NCI-H2196 (cell line): ENCODE results near the gene TRPV2.
A peak's percentile ranks its signal among the peaks of the same experiment; 100 is the strongest.

Experiments used
- DNase-seq: peaks from one replicate; lab custom pipeline; 2025; ENCODE audit not compliant: unreplicated experiment; lab: John Stamatoyannopoulos, UW

TRPV2 gene

DNA sequence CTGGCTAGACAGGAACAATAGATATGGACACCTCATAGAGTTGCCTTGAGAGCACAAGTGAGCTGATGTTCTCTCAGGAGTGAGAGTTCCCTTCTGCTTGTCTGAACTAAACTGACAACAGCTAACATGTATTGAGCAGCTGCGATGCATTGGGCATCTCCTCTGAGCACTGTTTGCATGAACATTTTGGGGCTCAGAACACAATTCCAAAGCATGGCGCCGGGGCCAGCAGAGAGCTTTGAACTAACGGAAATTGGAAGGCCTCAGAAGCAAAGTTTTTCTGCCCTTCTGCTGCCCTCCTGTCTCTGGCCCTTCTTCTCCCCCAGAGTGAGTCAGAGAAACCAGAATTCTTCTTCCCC lies 38.1 kb downstream of the TRPV2 start:
- DNase-seq: no peak

DNA sequence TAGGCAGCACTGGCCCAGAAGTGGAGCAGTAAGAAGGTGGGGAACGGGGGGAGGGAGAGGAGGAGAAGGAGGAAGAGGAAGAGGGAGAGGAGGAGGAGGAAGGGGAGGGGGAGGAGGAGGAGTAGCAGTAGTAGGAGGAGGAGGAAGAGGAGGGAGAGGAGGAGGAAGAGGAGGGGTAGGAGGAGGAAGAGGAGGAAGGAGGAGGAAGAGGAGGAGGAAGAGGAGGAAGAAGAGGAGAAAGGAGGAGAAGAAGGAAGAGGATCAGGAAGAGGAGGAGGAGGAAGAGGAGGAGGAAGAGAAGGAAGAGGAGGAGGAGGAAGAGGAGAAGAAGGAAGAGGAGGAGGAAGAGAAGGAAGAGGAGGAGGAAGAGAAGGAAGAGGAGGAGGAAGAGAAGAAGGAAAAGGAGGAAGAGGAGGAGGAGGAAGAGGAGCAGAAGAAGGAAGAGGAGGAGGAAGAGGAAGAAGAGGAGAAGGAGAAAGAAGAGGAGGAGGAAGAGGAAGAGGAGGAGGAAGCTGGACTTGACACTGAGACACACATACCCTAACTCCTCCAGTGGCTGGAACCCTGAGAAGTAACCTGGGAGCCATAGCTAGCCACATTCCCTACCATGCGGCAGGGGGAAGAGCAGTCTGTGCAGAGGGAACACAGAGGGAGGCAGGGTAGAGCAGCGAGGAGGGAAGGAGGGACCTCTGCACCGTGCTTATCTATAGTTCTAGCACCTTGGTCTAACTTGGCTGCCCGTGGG lies 40.8 kb downstream of the TRPV2 start:
- DNase-seq: no peak

DNA sequence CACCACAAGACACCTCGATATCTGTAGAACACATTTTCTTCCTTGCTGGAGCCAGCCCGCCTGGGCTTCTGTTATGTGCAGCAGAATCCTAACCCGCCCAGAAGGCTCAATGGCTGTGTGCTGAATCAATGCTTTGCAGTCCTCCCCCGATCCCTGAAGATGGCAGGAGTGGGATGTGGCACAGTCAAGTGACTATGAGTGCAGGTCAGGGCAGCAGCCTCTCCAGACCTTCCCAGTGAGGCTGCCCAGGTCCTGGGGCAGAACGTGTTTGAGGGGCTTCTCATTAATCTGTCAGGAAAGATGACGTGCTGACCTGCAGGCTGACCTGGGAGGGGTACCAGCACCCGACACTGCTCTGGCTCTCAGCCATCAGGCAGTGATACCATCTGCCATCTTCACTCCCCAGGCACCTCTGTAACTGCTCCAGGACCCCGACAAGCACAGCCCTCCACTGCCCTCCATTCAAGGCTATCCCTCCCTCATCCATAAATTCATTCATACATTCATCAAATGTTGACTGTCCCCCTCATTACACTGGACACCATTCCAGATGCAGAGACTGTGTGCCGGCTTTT lies 41.5 kb downstream of the TRPV2 start:
- DNase-seq: no peak

DNA sequence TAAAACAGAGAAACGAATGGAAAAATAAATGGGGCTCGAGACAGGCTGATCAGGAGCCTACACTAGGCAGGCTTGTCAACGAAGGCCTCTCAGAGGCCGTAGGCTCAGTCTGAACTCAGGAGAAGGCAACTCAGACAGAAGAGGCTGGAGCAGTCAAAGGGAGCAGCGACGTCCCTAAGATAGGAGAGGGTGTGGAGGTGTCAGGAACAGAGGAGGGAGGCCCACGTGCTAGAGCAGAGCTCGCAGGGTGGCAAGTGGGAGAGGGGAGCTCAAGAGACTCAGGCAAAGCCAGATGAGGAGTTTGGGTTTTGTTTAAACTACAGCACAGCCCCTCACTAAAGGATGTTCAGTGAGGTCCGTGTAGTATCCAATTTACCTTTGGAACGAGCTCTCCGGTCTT lies 43.9 kb downstream of the TRPV2 start:
- DNase-seq: no peak

DNA sequence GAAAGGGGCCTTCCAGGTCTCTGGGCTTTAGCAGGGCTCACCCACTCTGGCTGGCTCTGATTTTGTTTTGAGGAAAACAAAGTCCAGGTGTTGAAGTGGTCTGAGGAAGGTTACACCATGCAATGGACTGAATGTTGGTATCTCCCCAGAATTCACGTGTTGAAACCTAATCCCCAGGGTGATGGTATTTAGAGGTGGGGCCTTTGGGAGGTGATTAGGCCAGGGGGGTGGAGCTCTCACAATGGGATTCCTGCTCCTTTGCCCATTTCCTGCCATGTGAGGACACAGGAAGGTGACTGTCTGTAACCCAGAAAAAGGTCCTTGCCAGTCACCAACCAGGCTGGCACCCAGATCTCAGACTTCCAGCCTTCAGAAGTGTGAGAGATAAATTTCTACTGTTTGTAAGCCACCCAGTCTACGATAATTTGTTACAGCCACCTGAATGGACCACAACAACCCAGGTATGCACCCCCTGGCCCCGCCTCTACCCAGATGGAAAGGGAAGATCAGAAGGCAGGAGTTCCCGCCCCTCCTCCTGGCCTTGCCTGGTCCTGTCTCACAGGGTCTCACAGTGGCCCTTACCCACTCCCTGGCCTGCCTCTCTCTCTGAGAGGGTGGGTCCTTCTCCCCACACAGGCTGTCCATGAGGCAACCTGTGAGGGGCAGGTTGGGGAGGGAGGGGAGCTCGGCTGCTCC lies 44.6 kb downstream of the TRPV2 start:
- no peak for DNase-seq

DNA sequence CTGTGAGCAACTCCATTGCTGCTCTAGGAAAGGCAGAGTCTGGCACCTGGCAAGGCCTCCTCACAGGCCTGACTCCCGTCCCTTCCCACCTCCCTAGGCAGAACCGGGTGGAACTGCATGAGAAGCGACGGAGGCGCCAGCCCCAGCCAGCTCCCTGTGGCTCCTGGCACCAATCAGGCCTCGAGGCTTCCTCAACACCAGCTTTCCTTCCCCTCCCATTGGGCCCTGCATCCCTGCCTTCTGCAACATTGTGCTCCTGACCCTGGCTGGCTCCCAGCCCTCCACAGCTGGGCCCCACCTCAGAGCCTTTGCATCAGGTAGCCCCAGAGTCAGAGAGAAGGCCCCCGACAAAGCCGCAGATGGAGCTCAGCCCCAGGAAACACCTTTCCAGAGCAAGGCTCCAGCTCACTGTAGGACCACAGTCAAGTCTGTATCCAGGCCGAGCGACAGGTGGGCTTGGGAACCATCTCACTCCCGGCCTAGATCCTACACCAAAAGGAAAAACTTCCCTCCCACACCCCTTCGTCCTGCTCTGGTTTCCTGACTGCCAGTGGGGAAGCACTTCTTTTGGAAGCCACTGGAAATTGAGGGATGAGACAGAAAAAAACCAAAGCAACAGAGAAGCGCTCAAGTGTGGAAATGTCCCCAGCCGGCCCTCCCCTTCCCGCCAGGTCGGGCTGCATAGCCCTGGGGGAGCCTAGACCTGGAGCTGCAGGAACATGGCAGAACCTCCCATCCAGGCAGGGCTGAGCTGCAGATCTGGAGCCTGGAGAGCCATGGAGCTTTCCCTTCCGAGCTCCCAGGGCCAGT lies 45.6 kb downstream of the TRPV2 start:
- DNase-seq: no peak

DNA sequence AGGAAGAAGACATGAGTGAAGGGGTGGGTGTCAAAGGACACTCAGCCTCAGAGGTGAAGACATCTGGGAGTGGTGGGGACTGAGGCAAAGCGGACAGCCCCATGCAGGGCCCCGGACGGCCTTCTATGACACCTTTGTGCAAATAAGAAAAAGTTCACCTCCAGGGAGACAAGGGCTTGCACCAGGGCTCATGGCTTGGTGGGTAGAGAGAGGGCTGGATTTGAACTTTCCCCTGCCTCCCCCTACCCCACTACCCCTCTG lies 46.2 kb downstream of the TRPV2 start:
- DNase-seq: no peak

DNA sequence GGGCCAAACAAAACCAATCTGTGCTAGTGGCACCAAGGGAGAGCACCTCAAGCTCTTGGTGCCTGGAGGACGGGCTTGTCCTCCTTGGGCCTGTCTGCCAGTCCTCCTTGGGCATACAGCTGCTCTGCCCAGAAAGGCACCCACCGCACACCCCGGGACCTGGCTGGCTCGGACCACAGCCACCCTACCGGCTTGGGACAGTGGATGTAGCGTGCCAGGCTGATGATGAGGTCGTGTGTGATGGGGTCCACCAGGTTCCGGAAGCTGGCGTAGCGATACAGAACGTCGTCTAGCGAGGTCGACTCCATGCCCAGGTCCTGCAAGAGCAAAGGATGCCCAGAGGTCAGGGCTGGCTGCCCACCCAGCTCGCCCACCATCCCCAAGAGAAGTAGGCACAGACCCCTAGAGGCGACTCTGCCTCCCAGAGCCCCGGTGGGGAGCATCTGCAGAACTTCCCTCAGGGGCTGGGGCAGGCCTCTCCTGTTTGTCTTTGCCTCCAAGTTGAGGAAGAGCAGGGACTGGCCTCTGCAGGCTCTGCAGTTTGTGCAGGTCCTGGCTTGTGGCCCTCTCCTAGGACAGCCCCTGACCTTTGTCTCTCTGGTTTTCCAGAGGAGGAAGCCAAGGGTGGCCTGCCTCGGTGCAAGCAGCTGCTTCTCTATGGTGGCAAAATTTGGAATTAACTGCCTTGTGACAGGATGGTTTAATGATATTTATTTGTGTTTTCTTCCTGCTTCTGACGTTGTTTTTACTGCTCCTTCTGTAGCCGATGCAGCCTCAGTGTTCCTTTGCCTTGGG lies 46.9 kb downstream of the TRPV2 start:
- no peak for DNase-seq

DNA sequence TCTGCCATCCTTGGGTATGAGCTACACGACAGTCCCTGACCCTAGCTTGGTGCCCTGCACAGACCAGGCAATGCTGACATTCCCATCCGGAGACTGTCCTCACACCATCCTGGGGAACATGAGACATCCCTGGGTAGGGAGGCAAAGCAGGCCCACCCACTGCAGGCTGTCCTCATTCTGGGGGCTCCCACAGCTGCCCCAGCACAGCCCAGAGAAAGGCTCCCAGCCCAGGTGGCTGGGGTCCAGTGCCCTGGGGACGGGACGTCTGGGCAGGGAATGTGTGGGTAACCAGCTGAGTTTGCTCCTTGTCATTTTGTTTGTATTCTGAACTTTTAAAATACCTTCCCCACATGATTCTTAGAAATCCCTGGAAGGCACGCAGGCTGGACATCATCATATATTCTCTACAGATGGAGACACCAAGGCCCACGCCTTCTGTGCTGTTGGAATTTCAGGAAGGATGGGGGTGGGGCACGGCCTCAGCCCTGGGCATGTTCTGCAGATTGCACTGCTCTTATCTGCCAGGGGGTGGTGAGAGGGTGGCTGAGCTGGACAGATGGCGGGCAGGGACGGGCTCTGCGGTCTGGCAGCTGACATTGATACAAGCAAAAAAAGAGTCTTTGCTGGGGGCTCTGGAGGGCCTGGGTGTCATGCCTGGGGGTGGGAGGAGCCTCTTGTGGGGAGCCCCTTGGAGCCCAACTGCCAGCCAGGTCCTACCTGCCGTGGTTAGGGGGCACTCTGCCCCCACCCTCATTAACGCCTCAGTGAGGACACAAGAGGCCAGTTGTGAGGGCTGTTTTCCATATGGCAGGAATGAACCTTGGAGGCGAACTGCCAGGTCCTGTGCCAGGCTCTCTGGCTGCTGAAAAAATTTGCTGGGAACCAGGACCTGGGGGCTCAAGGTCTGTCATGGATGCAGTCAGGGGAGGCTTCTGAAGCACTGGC lies 48.3 kb downstream of the TRPV2 start:
- peak; percentile 49 for DNase-seq

DNA sequence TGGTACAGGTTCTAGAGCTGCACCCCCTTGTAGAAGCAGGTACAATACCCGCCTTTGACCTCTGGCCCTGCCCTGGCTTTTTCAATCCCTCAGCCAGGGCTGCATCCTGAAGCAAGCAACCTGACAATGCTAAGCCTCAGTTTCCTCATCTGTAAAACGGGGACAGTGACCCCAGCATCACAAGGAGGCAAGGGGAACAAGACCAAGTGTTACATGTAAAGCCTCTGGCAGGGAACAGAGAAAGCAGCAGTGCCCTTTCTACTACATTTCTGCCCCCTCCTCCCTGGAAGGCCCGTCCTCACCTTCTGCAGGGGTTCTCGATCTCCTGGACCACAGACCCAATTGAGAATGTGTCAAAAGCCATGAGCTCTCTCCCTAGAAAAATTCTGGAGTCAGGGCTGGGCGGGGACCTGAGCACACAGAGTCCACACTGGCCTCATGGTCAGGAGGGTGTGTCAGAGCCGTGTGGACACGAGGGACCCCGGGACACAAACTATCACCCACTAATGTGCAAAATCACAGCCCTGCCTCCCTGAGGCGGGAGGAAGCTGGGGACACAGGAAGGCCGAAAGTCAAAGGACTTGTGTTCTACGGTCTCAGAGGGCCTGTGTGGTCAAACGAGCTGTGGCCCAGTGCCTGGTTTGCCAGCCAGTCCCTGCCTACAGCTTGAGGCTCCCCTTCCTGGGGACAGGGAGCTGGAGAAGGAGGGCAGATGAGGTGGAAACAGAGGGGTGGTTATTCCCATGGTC lies 49.1 kb downstream of the TRPV2 start:
- no peak for DNase-seq

DNA sequence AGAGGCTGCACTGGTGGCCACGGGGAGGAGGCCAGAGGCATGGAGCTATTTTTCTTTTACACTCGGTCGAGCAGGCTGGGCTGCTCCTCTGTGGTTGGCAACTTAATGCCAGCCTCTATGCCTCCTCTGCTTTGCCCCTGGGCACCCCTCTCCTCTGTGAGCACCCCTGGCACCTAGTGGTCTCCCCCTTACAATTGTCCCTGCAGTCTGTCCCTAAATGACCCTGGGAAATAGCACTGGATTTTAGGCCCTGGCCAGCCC lies 49.6 kb downstream of the TRPV2 start:
- DNase-seq: no peak

DNA sequence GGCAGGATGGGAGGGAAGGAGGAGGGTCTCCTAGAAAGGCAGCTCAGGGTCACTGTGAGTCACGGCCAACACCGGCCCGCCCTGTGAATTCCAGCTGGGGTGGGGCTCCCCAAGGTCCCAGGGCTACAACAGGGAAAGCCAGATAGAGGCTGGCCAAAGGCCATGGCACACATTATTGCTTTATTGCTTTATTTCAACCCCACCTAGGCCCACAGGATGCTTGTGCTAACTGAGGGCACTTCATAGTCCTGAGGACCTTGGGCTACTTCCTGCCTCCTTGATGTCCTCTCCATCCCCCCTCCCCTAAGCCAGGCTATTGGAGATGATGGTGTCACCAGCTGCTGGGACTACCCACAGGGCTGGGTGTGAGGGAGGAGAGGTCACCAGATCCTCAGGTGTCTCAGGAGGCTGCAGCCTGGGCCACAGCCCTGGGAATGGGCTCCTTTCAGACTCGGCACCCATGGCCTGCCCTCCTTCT lies 50.5 kb downstream of the TRPV2 start:
- peak; percentile 25 for DNase-seq

DNA sequence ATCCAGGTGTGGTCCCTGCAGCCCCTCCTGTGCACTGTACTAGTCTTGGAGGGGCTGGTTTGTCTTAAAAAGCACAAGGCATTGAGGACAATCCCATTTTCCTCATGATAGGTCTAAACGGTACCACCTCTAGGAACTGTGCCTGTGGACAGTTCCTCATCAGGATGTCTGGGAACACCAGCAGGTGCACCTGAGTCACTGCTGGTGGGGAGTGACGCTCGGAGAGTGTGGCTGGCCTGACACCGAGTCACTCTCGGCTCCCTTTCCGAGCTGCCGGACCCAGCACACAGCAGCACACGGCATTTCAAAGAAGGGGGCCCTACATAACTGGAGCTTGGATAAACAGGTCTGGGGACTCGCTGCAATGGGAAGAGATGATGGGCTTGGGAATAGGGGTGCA lies 51.0 kb downstream of the TRPV2 start:
- no peak for DNase-seq

DNA sequence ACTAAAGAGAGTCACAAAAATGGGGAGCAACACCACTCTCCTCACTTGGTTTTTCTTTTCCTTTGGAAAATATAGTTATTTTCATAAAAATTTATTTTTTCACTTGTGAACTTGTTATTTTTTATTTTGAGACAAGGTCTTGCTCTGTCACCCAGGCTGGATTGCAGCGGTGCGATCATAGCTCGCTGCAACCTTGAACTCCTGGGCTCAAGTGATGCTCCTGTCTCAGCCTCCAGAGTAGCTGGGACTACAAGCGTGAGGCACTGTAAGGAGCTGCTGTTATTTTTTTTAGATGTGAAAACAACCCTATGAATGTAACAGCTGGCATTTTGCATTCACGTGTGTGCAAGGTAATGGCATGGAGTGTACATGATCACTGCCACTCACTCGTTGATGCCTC lies 51.7 kb downstream of the TRPV2 start:
- no peak for DNase-seq

DNA sequence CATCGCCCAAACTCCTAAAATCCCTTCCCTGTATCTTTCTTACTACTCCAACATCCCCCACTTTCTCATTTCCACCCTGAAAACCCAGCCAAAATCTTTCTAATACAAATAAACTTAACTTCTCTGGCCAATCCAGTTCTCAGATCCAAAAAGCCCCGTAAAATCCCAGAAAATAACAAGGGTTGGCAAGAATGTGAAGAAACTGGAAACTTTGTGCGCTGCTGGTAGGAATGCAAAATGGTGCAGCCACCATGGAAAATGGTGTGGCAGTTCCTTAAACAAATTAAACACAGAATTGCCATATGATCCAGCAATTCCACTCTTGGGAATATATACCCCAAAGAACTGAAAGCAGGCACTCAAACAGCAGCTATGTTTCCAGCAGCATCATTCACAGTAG lies 52.5 kb downstream of the TRPV2 start:
- DNase-seq: no peak

DNA sequence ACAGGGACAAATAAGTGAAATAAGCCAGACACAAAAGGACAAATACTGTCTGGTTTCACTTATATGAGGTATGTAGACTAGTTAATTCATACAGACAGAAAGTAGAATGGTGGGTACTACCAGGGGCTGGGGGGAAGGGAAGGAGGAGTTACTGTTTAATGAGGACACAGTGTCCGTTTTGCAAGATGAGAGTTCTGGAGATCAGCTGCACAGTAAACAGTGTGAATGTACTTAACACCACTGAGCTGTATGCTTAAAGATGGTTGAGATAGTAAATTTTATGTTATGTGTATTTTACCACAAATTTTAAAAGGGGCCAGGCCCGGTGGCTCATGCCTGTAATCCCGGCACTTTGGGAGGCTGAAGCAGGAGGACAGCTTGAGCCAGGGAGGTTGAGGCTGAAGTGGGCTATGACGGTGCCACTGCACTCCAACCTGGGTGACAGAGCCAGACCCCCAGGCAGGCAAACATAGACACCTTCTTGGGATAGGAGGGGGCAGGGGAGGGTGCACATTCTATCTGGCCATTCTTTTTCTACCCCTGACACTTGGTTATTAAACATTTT lies 53.1 kb downstream of the TRPV2 start:
- no peak for DNase-seq

DNA sequence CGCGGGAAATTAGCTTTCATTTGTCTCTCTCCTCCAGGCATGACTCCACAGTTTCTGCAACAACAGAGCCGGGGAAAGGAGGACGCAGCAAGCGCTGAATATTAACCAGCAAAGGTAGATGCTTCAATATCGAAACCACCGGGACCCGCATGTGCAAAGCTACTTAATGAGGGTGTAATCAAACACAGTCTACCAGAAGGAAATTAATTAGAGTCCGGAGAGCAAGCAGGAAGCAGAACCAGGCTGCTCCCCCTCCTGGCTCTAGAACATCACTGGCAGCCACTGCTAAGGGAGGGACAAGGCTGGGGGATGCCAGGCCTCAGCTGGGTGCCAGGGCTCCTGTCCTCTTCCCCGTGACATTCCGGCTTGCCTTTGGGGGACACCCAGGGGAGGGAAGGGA lies 54.9 kb downstream of the TRPV2 start:
- DNase-seq: peak; percentile 18

DNA sequence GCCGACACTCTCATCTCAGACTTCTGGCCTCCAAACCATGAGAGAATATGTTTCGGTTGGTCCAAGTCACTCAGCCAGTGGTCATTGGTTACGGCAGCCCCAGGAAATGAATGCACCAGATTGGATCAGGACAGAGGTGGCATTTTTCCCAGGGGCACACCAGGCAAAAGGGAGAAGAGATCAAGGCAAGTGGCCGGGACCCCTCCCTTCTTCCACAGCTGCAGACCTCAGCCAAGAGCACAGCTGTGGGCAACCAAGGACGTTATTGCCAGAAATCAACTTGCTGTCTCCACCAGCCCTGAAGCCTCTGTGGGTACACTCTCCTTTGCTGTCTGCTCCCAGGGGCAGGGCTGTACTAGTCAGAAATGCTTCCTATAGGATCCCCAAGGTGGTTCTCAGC lies 55.9 kb downstream of the TRPV2 start:
- DNase-seq: no peak

DNA sequence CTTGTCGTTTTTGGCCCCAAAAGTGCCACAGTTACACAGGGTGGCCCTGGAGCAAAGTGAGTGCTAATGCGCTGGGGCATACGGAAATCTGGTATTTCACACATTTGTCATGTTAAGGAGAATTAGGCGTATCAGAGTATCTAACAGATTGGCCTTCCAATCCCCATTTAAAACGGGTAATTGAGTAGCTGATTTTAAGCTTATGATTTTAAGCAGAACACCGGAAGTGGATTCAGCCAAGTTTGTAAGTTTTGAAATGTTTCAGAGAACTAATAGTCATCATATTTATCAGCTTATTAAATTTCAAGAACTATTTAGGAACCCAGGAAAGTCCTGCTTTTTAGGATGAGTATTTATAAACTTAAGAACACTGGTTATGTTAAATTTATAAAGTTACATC lies 57.2 kb downstream of the TRPV2 start:
- no peak for DNase-seq
